ENCODE measurements around the gene CRYBB1.

CRYBB1 gene

DNA sequence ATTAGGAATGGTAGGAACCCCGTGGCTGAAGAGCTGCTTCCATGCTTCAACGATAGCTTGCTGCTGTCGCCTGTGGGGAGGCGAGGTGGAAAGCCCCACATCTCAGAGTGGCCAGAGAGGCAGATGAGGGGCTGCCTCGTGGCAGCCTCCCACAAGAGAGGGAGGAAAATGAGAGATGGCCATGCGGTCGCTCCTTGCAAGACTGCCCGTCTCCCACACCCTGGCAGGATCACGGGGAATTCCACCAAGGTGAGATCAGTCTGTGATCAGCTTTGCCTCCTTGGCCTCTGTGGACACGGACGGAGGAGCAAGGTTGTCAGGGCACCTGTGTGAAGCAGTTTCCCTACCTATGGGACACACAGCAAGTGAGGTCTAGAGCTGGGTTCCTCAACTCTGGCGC, 7.0 kb upstream of the CRYBB1 start:
- TF ChIP-seq, protein P1, sequence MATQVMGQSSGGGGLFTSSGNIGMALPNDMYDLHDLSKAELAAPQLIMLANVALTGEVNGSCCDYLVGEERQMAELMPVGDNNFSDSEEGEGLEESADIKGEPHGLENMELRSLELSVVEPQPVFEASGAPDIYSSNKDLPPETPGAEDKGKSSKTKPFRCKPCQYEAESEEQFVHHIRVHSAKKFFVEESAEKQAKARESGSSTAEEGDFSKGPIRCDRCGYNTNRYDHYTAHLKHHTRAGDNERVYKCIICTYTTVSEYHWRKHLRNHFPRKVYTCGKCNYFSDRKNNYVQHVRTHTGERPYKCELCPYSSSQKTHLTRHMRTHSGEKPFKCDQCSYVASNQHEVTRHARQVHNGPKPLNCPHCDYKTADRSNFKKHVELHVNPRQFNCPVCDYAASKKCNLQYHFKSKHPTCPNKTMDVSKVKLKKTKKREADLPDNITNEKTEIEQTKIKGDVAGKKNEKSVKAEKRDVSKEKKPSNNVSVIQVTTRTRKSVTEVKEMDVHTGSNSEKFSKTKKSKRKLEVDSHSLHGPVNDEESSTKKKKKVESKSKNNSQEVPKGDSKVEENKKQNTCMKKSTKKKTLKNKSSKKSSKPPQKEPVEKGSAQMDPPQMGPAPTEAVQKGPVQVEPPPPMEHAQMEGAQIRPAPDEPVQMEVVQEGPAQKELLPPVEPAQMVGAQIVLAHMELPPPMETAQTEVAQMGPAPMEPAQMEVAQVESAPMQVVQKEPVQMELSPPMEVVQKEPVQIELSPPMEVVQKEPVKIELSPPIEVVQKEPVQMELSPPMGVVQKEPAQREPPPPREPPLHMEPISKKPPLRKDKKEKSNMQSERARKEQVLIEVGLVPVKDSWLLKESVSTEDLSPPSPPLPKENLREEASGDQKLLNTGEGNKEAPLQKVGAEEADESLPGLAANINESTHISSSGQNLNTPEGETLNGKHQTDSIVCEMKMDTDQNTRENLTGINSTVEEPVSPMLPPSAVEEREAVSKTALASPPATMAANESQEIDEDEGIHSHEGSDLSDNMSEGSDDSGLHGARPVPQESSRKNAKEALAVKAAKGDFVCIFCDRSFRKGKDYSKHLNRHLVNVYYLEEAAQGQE (IDR thresholded peaks at IDR 0.05; ENCODE audit: insufficient read depth in 1 of 2, low read depth in 2 of 2, low read length in 2 of 2) = no peak

DNA sequence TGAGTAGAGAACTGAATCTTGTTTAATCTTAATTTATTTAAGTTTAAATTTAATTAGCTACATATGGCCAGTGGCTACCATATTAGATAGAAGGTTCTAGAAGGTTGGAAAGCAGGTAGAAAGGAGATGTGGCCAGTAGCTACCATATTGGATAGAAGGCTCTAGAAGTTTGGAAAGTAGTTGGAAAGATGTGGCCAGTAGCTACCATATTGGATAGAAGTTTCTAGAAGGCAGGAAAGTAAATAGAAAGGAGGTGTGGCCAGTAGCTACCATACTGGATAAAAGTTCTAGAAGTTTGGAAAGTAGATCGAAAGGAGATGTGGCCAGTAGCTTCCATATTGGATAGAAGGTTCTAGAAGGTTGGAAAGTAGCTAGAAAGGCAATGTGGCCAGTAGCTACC, 6.2 kb upstream of the CRYBB1 start:
- TF ChIP-seq SIN3A (IDR thresholded peaks at IDR 0.05; ENCODE audit: borderline replicate concordance, insufficient read depth, low read length) = no peak
- TF ChIP-seq POLR2AphosphoS5 (IDR thresholded peaks at IDR 0.05; ENCODE audit: low read depth, low read length) = no peak

DNA sequence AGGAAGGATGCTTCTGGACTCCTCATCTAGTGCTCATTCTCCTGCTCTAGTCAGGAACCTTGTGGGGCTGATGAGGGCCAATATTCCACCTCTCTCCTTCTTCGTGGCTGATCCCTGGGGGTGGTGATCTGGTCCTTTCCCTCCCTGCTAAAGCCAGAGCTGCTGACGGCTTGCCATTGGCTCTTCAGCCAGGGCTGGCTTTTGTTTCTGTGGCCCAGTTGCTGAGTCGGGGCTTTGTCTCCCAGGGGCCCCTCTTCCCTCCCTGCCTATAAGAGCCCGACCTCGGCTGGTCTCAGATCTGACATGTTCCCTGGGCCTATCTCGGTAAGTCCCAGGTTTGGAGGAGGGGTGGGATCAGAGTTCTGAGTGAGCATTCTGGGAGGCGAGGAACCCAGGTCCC, 3.8 kb upstream of the CRYBB1 start, which contains the start of gene CRYBA4:
CRYBA4 (plus strand) TSS at position 301 of the 400 bp plus-strand sequence. CDS start 634 bp downstream, outside the sequence.
- TF ChIP-seq FOXP2 (optimal IDR thresholded peaks at IDR 0.05; ENCODE audit: borderline replicate concordance, extremely low read depth, extremely low read length, insufficient read depth) (no peak), TAF1 (IDR thresholded peaks at IDR 0.05; ENCODE audit: borderline replicate concordance, insufficient read depth, low read length) (no peak), POLR2AphosphoS5 (IDR thresholded peaks at IDR 0.05; ENCODE audit: low read depth, low read length) (no peak), SIN3A (IDR thresholded peaks at IDR 0.05; ENCODE audit: borderline replicate concordance, insufficient read depth, low read length) (no peak)
- TF ChIP-seq, protein P1 (IDR thresholded peaks at IDR 0.05; ENCODE audit: insufficient read depth in 1 of 2, low read depth in 2 of 2, low read length in 2 of 2) = no peak

DNA sequence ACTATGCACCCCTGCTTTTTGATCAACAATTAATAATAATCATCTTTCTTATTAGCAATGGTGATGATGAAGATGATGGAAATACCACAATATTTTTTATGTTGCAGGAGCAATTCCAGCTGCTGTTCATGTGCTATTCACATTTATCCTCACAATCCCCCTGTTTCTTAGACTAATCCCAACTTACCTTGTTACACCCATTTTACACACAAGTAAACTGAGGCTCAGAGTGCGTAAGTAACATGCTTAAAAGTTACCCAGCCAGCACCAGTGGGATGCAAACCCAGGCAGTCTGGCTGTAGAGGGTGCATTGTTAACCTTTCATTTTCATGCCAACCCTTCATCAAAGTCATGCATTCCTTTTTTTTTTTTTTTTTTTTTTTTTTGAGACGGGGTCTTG, 2.4 kb upstream of the CRYBB1 start:
- TF ChIP-seq TAF1 (IDR thresholded peaks at IDR 0.05; ENCODE audit: borderline replicate concordance, insufficient read depth, low read length) (no peak), POLR2AphosphoS5 (IDR thresholded peaks at IDR 0.05; ENCODE audit: low read depth, low read length) (no peak), FOXP2 (optimal IDR thresholded peaks at IDR 0.05; ENCODE audit: borderline replicate concordance, extremely low read depth, extremely low read length, insufficient read depth) (no peak), SIN3A (IDR thresholded peaks at IDR 0.05; ENCODE audit: borderline replicate concordance, insufficient read depth, low read length) (no peak)
- TF ChIP-seq, protein P1 (IDR thresholded peaks at IDR 0.05; ENCODE audit: insufficient read depth in 1 of 2, low read depth in 2 of 2, low read length in 2 of 2) = no peak

DNA sequence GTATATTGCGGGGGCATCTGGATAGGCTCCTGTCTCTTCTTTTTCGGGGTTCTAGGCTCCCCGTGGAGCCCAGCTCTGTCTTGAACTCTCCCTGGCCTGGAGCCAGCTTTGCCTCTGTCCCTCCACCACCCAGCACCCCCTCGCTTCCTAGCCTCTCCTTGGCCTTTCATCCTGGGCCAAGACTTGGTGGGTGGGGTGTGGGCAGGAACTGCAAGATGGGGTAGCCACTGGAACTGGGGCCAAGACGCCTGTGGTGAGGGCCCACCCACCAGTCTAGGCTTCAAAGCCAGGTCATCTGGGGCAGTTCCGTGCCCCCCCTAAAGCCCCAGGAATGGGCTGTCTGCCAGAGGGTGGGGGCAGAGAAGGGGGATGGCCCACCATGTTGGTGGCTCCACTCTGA, 1.7 kb upstream of the CRYBB1 start:
- no peak for TF ChIP-seq SIN3A (IDR thresholded peaks at IDR 0.05; ENCODE audit: borderline replicate concordance, insufficient read depth, low read length)
- no peak for TF ChIP-seq POLR2AphosphoS5 (IDR thresholded peaks at IDR 0.05; ENCODE audit: low read depth, low read length)
- TF ChIP-seq, protein P1 (IDR thresholded peaks at IDR 0.05; ENCODE audit: insufficient read depth in 1 of 2, low read depth in 2 of 2, low read length in 2 of 2) = no peak
- no peak for TF ChIP-seq TAF1 (IDR thresholded peaks at IDR 0.05; ENCODE audit: borderline replicate concordance, insufficient read depth, low read length)
- no peak for TF ChIP-seq FOXP2 (optimal IDR thresholded peaks at IDR 0.05; ENCODE audit: borderline replicate concordance, extremely low read depth, extremely low read length, insufficient read depth)

Measured in PFSK-1 (cell line).